Smooth muscle cell (in vitro differentiated cells): Measurements from ENCODE around the gene GSTM2. TPM values are rescaled to one million over a fixed set of nuclear protein-coding genes. Genes with fewer than 3 reads are reported as not detected.
A peak's percentile ranks its signal among the peaks of the same experiment; 100 is the strongest.
"Not testable (repeated sequence)": the region's sequence is repeated elsewhere in the genome, so short reads cannot be mapped to it uniquely, and the experiment has no call there.

Source experiments
- DNase-seq: peaks from one replicate; lab custom pipeline; 2025; ENCODE audit not compliant: unreplicated experiment; lab: John Stamatoyannopoulos, UW
- H2AFZ ChIP-seq: fragments of 200-600 bp; sonication (generic); 2 replicates; pipeline ENCODE4 v1.6.0; 2016; ENCODE audit warnings: antibody characterized with exemption, low read depth, mild to moderate bottlenecking
- H3F3A ChIP-seq: fragments of 200-600 bp; sonication (generic); 2 replicates; pipeline ENCODE4 v1.6.0; 2017; ENCODE audit warnings: antibody characterized with exemption, low read depth
- H3K27ac ChIP-seq: fragments of 200-600 bp; sonication (generic); 2 replicates; pipeline ENCODE4 v1.5.1; 2016; ENCODE audit warnings: low read depth, mild to moderate bottlenecking
- H3K27me3 ChIP-seq: fragments of 200-600 bp; sonication (generic); 2 replicates; pipeline ENCODE4 v1.6.1; 2016; ENCODE audit warnings: low read depth, mild to moderate bottlenecking
- H3K36me3 ChIP-seq: fragments of 200-600 bp; sonication (generic); 2 replicates; pipeline ENCODE4 v1.5.1; 2016; ENCODE audit warnings: low read depth
- H3K4me1 ChIP-seq: fragments of 200-600 bp; sonication (generic); 2 replicates; pipeline ENCODE4 v1.5.1; 2016; ENCODE audit warnings: low read depth
- H3K4me2 ChIP-seq: fragments of 200-600 bp; sonication (generic); 2 replicates; pipeline ENCODE4 v1.6.0; 2016; ENCODE audit warnings: mild to moderate bottlenecking
- H3K4me3 ChIP-seq: fragments of 200-600 bp; sonication (generic); 2 replicates; pipeline ENCODE4 v1.5.1; 2016; ENCODE audit warnings: mild to moderate bottlenecking
- H3K79me2 ChIP-seq: fragments of 200-600 bp; sonication (generic); 2 replicates; pipeline ENCODE4 v1.6.0; 2016; ENCODE audit warnings: low read depth, mild to moderate bottlenecking
- H3K9ac ChIP-seq: fragments of 200-600 bp; sonication (generic); 2 replicates; pipeline ENCODE4 v1.6.0; 2016; ENCODE audit warnings: low read depth
- H3K9me3 ChIP-seq: fragments of 200-600 bp; sonication (generic); replicated peaks from 2 replicates; pipeline ENCODE4 v1.5.1; 2016; ENCODE audit warnings: low read depth
- H4K20me1 ChIP-seq: fragments of 200-600 bp; sonication (generic); 2 replicates; pipeline ENCODE4 v1.6.0; 2016; ENCODE audit warnings: low read depth
- CTCF ChIP-seq: fragments of 200-600 bp; sonication (generic); IDR thresholded peaks from 2 replicates; pipeline ENCODE4 v1.5.1; 2017; ENCODE audit warnings: borderline replicate concordance, mild to moderate bottlenecking, antibody characterized with exemption; ENCODE audit not compliant: insufficient read depth, poor library complexity, severe bottlenecking
- WGBS: methylation state at CpG from one replicate; pipeline ENCODE4 v1.1.7; 2016; ENCODE audit warnings: low lambda C conversion rate; 5-methylcytosine and 5-hydroxymethylcytosine counted together
- polyA plus RNA-seq: library from polyadenylated mRNA; unstranded; fragments of >200 nt; fragmentation: Nextera tagmentation; extraction: Ambion mirVana; gene quantifications from 2 replicates; pipeline ENCODE4 v1.2.1, GENCODE V29; 2016
- total RNA-seq: library from RNA; depleted of rRNA; stranded (reverse); fragments of >200 nt; gene quantifications from 2 replicates; pipeline ENCODE4 v1.2.3, GENCODE V29; 2014

Gene GSTM2
- total and polyA plus RNA-seq, 2 experiments from 2014 or later, result 30.3 to 43.8 TPM

- Histone ChIP-seq H3K4me3 (peak within 1 kb of the TSS; percentile 43), H4K20me1 (no peaks in the 10 kb centered on the region), H3K9ac (no peak within 1 kb of the TSS), H3K4me1 (no peaks in the 10 kb centered on the region), H3K4me2 (peak within 1 kb of the TSS; percentile 74), H3K9me3 (no peaks in the 10 kb centered on the region), H3K27me3 (no peaks in the 10 kb centered on the region), H3K27ac (no peak within 1 kb of the TSS), H3F3A (no peaks in the 10 kb centered on the region), H2AFZ (no peak within 1 kb of the TSS), H3K36me3 (no peaks in the 10 kb centered on the region), H3K79me2 (no peaks in the 10 kb centered on the region)
- no peak for TF ChIP-seq CTCF
- WGBS, result 45% methylated on average over 30 of the region's 46 CpGs
- no peak for DNase-seq
These were observed 20.0 kb downstream of the GSTM2 start, which contains the start of gene GSTM1 for GRCh38 chr1:109687641-109688499. TSS of gene GSTM1 (plus strand) at chr1:109687817. CDS start at chr1:109687874, 57 bp downstream.

GRCh38 chr1:109689844-109690405 lies 22.1 kb downstream of the GSTM2 start:
- WGBS, result 98% methylated on average over 6 of the region's 6 CpGs
- no peak for DNase-seq
- H3K27ac ChIP-seq, result no peak overlapping the region
- no peaks in the 10 kb centered on the region for H3K27me3 ChIP-seq
- H3K79me2 ChIP-seq, result no peaks in the 10 kb centered on the region
- no peak overlapping the region for H3K4me3 ChIP-seq
- no peak overlapping the region for H3K4me2 ChIP-seq
- no peak for TF ChIP-seq CTCF
- H3F3A ChIP-seq, result no peaks in the 10 kb centered on the region
- H3K9me3 ChIP-seq, result no peaks in the 10 kb centered on the region
- H2AFZ ChIP-seq, result no peak overlapping the region
- H3K9ac ChIP-seq, result no peak overlapping the region
- no peaks in the 10 kb centered on the region for H3K36me3 ChIP-seq
- no peaks in the 10 kb centered on the region for H4K20me1 ChIP-seq
- H3K4me1 ChIP-seq, result no peaks in the 10 kb centered on the region

DNA sequence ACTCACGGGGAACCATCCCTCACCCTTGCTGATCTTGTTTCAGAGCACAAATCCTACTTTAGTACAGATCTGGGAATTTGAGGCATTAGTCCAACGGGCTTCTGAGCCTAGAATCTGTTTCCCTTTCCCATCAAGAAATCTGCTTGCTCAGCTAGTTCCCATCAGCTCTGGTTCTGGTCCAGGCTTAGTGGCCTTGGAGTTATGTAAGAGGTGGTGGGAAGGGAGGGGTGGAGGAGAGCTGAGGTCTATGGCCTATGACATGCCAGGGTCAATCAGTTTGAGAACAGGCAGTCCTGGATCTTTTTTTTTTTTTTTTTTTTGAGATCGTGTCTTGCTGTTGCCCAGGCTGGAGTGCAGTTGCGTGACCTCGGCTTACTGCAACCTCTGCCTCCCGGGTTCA lies 23.9 kb downstream of the GSTM2 start:
- Histone ChIP-seq H3K4me1 (no peaks in the 10 kb centered on the region), H3K4me2 (no peak overlapping the region), H4K20me1 (no peaks in the 10 kb centered on the region), H3K4me3 (no peak overlapping the region), H3K9me3 (no peaks in the 10 kb centered on the region), H3K9ac (no peak overlapping the region), H3F3A (no peaks in the 10 kb centered on the region), H3K27ac (no peak overlapping the region), H2AFZ (no peak overlapping the region), H3K36me3 (no peaks in the 10 kb centered on the region), H3K27me3 (no peaks in the 10 kb centered on the region), H3K79me2 (no peaks in the 10 kb centered on the region)
- no peak for TF ChIP-seq CTCF
- no peak for DNase-seq
- 86% methylated on average over 6 of the region's 6 CpGs for WGBS

- not testable (repeated sequence) for H3K4me3 ChIP-seq, H3K36me3 ChIP-seq, H3K9ac ChIP-seq, H3F3A ChIP-seq, H3K4me1 ChIP-seq, H3K4me2 ChIP-seq, H3K79me2 ChIP-seq, H3K27me3 ChIP-seq, H3K9me3 ChIP-seq, H2AFZ ChIP-seq, H4K20me1 ChIP-seq, DNase-seq, H3K27ac ChIP-seq
- WGBS, result 92% methylated on average over 5 of the region's 5 CpGs
These were observed 26.5 kb downstream of the GSTM2 start for GRCh38 chr1:109694400-109694799.

GRCh38 chr1:109695138-109695537 lies 27.3 kb downstream of the GSTM2 start:
- H3K36me3 ChIP-seq, H3K27me3 ChIP-seq, H3F3A ChIP-seq, H4K20me1 ChIP-seq, H3K79me2 ChIP-seq, H3K9ac ChIP-seq, H3K4me1 ChIP-seq, H3K9me3 ChIP-seq, DNase-seq, H2AFZ ChIP-seq, H3K4me2 ChIP-seq, H3K27ac ChIP-seq, H3K4me3 ChIP-seq: not testable (repeated sequence)
- WGBS, result 80% methylated on average over 3 of the region's 3 CpGs
